Measurements from ENCODE around the gene NOTUM.

NOTUM gene

GRCh38 chr17:81908793-81909192 lies 52.2 kb downstream of the NOTUM start:
- no peak for DNase-seq

DNA sequence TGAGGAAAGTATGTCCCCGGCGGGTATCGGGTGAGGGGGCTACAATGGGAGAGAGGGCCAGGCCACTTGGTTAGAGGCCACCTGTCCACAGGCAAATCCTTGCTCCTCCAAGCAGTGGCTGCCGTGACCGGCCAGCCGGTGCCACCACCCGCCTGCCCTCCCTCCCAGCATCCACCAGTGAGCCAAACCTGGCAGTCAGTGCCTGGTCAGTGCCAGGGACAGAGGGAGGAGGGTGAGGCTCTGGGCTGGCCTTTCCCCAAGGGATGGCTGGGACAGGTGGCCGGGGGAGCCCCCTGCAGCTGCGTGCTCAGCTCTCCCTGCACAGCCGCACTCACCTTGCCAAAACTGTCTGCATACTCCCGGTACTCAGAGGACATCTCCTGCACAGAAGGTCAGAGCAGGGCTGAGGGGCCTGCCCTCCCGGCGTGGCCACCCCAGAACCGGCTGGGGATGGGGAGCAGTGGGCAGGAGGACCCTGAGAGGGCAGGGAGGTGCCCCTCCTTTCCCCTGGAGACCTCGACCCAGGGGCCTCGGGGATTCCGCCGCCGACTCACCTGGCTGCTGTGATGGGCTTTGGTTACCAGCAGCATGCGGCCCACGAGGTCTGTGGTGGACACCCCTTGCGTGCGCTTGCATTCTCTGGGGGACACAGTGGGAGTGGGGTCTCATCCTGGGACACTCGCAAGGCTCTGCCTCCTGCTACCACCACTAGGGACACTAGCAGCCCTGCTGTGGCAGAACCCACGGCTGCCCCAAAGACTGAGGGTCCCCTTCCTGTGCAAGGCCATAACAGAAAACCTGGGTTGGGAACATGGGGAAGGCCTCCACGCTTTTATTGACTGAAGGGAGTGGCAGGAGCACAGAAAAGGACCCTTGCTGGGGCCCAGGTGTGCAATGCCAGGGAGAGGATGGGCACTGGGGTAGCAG lies 53.5 kb downstream of the NOTUM start:
- no peak for DNase-seq

- no peak for DNase-seq
Measured at GRCh38 chr17:81906476-81907218, 54.3 kb downstream of the NOTUM start.

DNA sequence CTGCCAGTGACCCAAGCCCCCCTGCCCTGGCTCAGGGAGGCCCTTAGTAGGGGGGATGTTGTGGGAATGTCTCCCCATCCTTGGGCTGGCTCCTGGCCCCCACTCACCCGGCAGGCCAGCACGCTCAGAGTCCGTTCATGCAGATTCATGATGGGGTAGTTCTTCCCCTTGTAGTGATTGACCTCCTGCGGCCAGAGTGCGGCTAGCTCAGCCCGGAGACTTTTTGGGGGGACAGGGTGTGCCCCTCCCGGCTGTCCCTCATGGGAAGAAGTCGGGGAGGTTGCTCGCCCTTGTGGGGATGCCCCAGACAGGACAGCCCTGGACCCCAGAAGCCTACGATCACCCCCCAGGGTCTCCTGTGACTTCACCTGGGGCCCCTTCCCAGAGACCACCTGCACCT lies 55.0 kb downstream of the NOTUM start:
- no peak for DNase-seq

- no peak for DNase-seq
Measured at GRCh38 chr17:81905424-81905875, 55.5 kb downstream of the NOTUM start.

GRCh38 chr17:81904600-81905423 lies 56.2 kb downstream of the NOTUM start:
- no peak for DNase-seq

DNA sequence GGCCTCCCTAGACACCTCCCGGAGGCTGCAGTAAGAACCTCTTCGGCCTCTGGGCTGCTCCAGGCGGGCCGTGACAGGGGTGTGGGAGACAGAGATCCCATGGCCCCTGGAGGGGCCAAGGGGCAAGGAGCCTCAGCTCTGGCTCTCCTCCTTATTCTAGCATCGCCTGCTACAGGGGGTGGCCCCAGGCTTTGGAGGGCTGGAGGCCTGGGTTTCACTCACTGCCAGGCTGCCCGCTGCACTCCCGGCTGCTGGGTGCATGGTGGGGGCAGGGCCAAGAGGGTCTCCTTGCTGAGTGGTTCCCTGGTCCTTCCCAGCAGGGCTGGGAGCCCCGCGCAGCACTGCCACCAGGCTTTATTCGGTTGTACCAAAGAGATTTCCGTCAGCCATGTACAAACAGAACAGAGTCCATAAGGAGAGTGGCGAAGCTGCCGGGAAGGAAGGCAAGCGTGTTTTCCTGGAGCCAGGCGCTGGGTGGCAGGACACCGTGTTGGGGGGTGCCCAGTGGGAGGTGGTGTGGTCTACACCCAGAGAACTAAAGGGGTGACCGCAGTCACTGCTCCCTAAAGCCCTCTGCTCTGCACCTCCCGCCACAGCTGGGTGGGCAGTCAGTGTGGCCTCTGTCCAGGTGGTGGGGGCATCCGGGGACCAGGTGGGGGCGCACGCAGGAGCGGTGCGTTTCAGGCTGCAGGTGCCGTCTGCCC lies 56.9 kb downstream of the NOTUM start:
- DNase-seq: no peak

DNA sequence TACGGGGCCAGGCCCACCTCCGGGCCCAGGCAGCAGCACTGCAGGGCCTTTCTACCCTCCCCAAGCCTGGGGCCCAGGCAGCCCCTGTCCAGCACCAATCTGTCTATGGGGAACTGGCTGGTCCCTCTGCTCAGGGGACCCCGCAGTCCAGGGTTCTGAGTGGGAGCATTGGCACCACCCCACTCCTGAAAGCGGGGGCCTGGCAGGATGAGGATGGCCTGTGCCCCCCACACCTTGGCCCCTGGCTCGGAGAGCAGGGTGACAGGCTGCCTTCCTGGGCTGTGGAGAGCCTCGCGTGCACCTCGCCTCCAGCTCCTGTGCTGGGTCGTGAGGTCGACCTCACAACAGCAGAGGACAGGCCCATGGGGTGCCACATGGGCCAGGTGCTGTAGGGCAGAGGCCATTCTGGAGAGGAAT lies 57.6 kb downstream of the NOTUM start:
- DNase-seq: no peak

GRCh38 chr17:81902653-81903414 lies 58.2 kb downstream of the NOTUM start:
- no peak for DNase-seq
